Measurements from ENCODE around the gene ATP8B1.

Gene ATP8B1

GRCh38 chr18:57640749-57641148, 162.4 kb downstream of the ATP8B1 start:
- no peak overlapping the region for H4K12ac ChIP-seq (ENCODE audit: low read depth, low read length)
- DNase-seq, result no peak
- H3K14ac ChIP-seq (ENCODE audit: low read length), result no peak overlapping the region
- H3K4ac ChIP-seq (ENCODE audit: low read depth, low read length), result no peak overlapping the region
- H2BK120ac ChIP-seq (ENCODE audit: insufficient read depth, low read length, poor library complexity), result no peak overlapping the region
- H2AFZ ChIP-seq (ENCODE audit: insufficient read depth, low read length, poor library complexity), result no peak overlapping the region
- H2AK5ac ChIP-seq (ENCODE audit: low read length), result no peak overlapping the region
- H3K79me1 ChIP-seq (ENCODE audit: low read length), result no peaks in the 10 kb centered on the region
- peaks cover 4 to 9% of the 10 kb centered on the region in 2 experiments for H3K36me3 ChIP-seq (ENCODE audit: control insufficient read depth in 1 of 2, insufficient read depth in 2 of 2, low read length in 2 of 2)
- H3K27me3 ChIP-seq (ENCODE audit: insufficient read depth, low read length), result no peaks in the 10 kb centered on the region
- H2BK12ac ChIP-seq (ENCODE audit: low read length), result no peak overlapping the region
- H3K18ac ChIP-seq (ENCODE audit: low read length), result no peak overlapping the region
- no peak overlapping the region for H3K9ac ChIP-seq (ENCODE audit: low read length)
- H3K9me3 ChIP-seq (ENCODE audit: insufficient read depth, low read depth, low read length), result peaks cover 2% of the 10 kb centered on the region
- H4K91ac ChIP-seq (ENCODE audit: low read depth, low read length), result no peak overlapping the region
- H3K4me1 ChIP-seq (ENCODE audit: control insufficient read depth in 1 of 2, insufficient read depth in 2 of 2, low read length in 2 of 2), result no peaks in the 10 kb centered on the region
- no peak overlapping the region for H2BK5ac ChIP-seq (ENCODE audit: low read depth, low read length, poor library complexity)
- no CpG with 5 or more reads among the region's 2 CpGs for WGBS (ENCODE audit: extremely low coverage, insufficient coverage, insufficient read length)
- no peak overlapping the region for H3K23ac ChIP-seq (ENCODE audit: low read length)
- no peak overlapping the region for H4K8ac ChIP-seq (ENCODE audit: low read depth, low read length)
- no peak overlapping the region for H3K4me2 ChIP-seq (ENCODE audit: low read length)
- H3K27ac ChIP-seq (ENCODE audit: low read depth, low read length), result no peak overlapping the region
- H3K79me2 ChIP-seq (ENCODE audit: control insufficient read depth, insufficient read depth, low read length, poor library complexity), result no peaks in the 10 kb centered on the region
- H3K4me3 ChIP-seq (ENCODE audit: low read depth, low read length), result no peak overlapping the region

DNA sequence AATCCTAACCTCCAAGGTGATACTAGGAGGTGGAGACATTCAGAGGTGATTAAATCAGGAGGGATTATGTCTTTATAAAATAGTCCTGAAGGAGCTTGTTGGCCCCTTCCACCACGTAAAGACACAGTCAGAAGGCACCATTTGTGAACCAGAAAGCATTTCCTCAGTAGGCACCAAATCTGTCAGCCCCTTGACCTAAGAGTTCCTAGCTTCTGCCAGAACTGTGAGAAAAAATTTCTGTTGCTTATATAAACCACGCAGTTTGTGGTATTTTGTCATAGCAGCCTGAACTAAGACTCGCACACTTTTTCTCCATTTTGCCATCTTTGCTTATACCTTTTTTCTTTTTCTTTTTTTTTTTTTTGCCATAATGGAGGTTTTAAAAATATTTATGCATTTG, 162.9 kb downstream of the ATP8B1 start:
- Histone ChIP-seq H3K27ac (ENCODE audit: low read depth, low read length) (no peak overlapping the region), H3K4me3 (ENCODE audit: low read depth, low read length) (no peak overlapping the region), H3K27me3 (ENCODE audit: insufficient read depth, low read length) (no peaks in the 10 kb centered on the region), H2BK120ac (ENCODE audit: insufficient read depth, low read length, poor library complexity) (no peak overlapping the region), H3K23ac (ENCODE audit: low read length) (no peak overlapping the region), H2AK5ac (ENCODE audit: low read length) (no peak overlapping the region), H2AFZ (ENCODE audit: insufficient read depth, low read length, poor library complexity) (no peak overlapping the region), H3K36me3 (ENCODE audit: control insufficient read depth in 1 of 2, insufficient read depth in 2 of 2, low read length in 2 of 2) (peaks cover 4 to 9% of the 10 kb centered on the region in 2 experiments), H4K91ac (ENCODE audit: low read depth, low read length) (no peak overlapping the region), H3K14ac (ENCODE audit: low read length) (no peak overlapping the region), H3K9ac (ENCODE audit: low read length) (no peak overlapping the region), H3K4me2 (ENCODE audit: low read length) (no peak overlapping the region), H3K79me2 (ENCODE audit: control insufficient read depth, insufficient read depth, low read length, poor library complexity) (no peaks in the 10 kb centered on the region), H3K4me1 (ENCODE audit: control insufficient read depth in 1 of 2, insufficient read depth in 2 of 2, low read length in 2 of 2) (no peaks in the 10 kb centered on the region), H3K79me1 (ENCODE audit: low read length) (no peaks in the 10 kb centered on the region), H4K12ac (ENCODE audit: low read depth, low read length) (no peak overlapping the region), H4K8ac (ENCODE audit: low read depth, low read length) (no peak overlapping the region), H3K4ac (ENCODE audit: low read depth, low read length) (no peak overlapping the region), H2BK12ac (ENCODE audit: low read length) (no peak overlapping the region), H3K18ac (ENCODE audit: low read length) (no peak overlapping the region), H3K9me3 (ENCODE audit: insufficient read depth, low read depth, low read length) (peaks cover 2% of the 10 kb centered on the region), H2BK5ac (ENCODE audit: low read depth, low read length, poor library complexity) (no peak overlapping the region)
- DNase-seq, result no peak
- no CpG with 5 or more reads among the region's 3 CpGs for WGBS (ENCODE audit: extremely low coverage, insufficient coverage, insufficient read length)

DNA sequence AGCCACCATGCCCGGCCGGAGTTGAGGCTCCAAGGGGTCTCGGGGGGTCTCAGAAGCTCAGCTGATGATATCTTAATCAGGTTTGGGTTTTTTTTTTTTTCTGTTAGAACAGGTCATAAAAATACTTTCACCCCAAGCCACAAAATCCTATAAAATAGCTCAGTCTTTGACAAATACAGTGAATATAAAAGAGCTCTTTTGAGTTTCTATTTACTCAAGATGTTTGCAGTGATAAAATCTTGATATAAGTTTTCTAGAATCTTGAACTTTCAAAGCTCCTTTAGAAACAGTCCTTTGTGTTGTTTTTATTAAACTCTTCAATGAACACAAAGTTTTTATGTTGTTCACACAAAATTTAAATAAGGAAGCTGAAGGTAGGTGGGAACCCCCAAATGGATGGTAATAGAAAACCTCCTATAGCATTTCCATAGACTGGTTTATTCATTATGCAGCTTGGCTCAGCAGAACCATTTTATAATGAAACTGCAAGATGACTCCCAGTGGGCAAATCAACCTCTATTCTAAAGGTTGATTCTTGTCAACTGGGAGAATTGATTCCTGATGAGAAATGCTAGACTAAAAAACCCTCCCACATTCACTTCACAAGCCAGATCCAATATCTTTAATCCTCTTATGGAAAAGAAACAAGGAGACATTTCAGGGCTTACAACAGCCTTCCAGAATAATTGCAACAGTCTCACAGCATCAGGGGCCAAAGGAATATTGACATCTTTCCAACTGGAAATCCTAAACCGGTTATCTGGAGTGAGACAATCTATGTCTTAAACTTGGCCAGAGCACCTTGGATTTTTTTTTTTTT, 167.9 kb downstream of the ATP8B1 start:
- H4K91ac ChIP-seq (ENCODE audit: low read depth, low read length), result no peak overlapping the region
- no peaks in the 10 kb centered on the region for H3K36me3 ChIP-seq (ENCODE audit: control insufficient read depth in 1 of 2, insufficient read depth in 2 of 2, low read length in 2 of 2)
- no peak overlapping the region for H3K4me2 ChIP-seq (ENCODE audit: low read length)
- H2AFZ ChIP-seq (ENCODE audit: insufficient read depth, low read length, poor library complexity), result no peak overlapping the region
- no peak overlapping the region for H3K9ac ChIP-seq (ENCODE audit: low read length)
- peaks cover 0 to 2% of the 10 kb centered on the region in 2 experiments for H3K4me1 ChIP-seq (ENCODE audit: control insufficient read depth in 1 of 2, insufficient read depth in 2 of 2, low read length in 2 of 2)
- no peak for DNase-seq
- H3K14ac ChIP-seq (ENCODE audit: low read length), result no peak overlapping the region
- peaks cover 4% of the 10 kb centered on the region for H3K79me1 ChIP-seq (ENCODE audit: low read length)
- H2BK5ac ChIP-seq (ENCODE audit: low read depth, low read length, poor library complexity), result no peak overlapping the region
- H3K79me2 ChIP-seq (ENCODE audit: control insufficient read depth, insufficient read depth, low read length, poor library complexity), result no peaks in the 10 kb centered on the region
- no peak overlapping the region for H2AK5ac ChIP-seq (ENCODE audit: low read length)
- no peak overlapping the region for H2BK120ac ChIP-seq (ENCODE audit: insufficient read depth, low read length, poor library complexity)
- no peak overlapping the region for H4K8ac ChIP-seq (ENCODE audit: low read depth, low read length)
- no peak overlapping the region for H3K27ac ChIP-seq (ENCODE audit: low read depth, low read length)
- no peak overlapping the region for H3K4ac ChIP-seq (ENCODE audit: low read depth, low read length)
- H3K9me3 ChIP-seq (ENCODE audit: insufficient read depth, low read depth, low read length), result no peaks in the 10 kb centered on the region
- WGBS (ENCODE audit: extremely low coverage, insufficient coverage, insufficient read length), result no CpG with 5 or more reads among the region's 4 CpGs
- no peak overlapping the region for H3K18ac ChIP-seq (ENCODE audit: low read length)
- H3K27me3 ChIP-seq (ENCODE audit: insufficient read depth, low read length), result no peaks in the 10 kb centered on the region
- H3K23ac ChIP-seq (ENCODE audit: low read length), result no peak overlapping the region
- no peak overlapping the region for H3K4me3 ChIP-seq (ENCODE audit: low read depth, low read length)
- no peak overlapping the region for H2BK12ac ChIP-seq (ENCODE audit: low read length)
- H4K12ac ChIP-seq (ENCODE audit: low read depth, low read length), result no peak overlapping the region

GRCh38 chr18:57631697-57632096, 171.4 kb downstream of the ATP8B1 start:
- Histone ChIP-seq H3K4me1 (ENCODE audit: control insufficient read depth in 1 of 2, insufficient read depth in 2 of 2, low read length in 2 of 2) (peaks cover 2 to 8% of the 10 kb centered on the region in 2 experiments), H2BK5ac (ENCODE audit: low read depth, low read length, poor library complexity) (no peak overlapping the region), H4K12ac (ENCODE audit: low read depth, low read length) (no peak overlapping the region), H3K27me3 (ENCODE audit: insufficient read depth, low read length) (no peaks in the 10 kb centered on the region), H3K14ac (ENCODE audit: low read length) (no peak overlapping the region), H2AFZ (ENCODE audit: insufficient read depth, low read length, poor library complexity) (no peak overlapping the region), H3K23ac (ENCODE audit: low read length) (no peak overlapping the region), H3K9ac (ENCODE audit: low read length) (no peak overlapping the region), H3K79me1 (ENCODE audit: low read length) (peaks cover 7% of the 10 kb centered on the region), H2BK120ac (ENCODE audit: insufficient read depth, low read length, poor library complexity) (no peak overlapping the region), H3K27ac (ENCODE audit: low read depth, low read length) (no peak overlapping the region), H3K79me2 (ENCODE audit: control insufficient read depth, insufficient read depth, low read length, poor library complexity) (peaks cover 2% of the 10 kb centered on the region), H3K4me2 (ENCODE audit: low read length) (no peak overlapping the region), H2AK5ac (ENCODE audit: low read length) (no peak overlapping the region), H4K8ac (ENCODE audit: low read depth, low read length) (no peak overlapping the region), H3K4ac (ENCODE audit: low read depth, low read length) (no peak overlapping the region), H3K4me3 (ENCODE audit: low read depth, low read length) (no peak overlapping the region), H3K18ac (ENCODE audit: low read length) (no peak overlapping the region), H3K9me3 (ENCODE audit: insufficient read depth, low read depth, low read length) (no peaks in the 10 kb centered on the region), H2BK12ac (ENCODE audit: low read length) (no peak overlapping the region), H4K91ac (ENCODE audit: low read depth, low read length) (no peak overlapping the region), H3K36me3 (ENCODE audit: control insufficient read depth in 1 of 2, insufficient read depth in 2 of 2, low read length in 2 of 2) (no peaks in the 10 kb centered on the region)
- no CpG with 5 or more reads among the region's 2 CpGs for WGBS (ENCODE audit: extremely low coverage, insufficient coverage, insufficient read length)
- DNase-seq, result no peak
